GM18873 (cell line): ENCODE measurements around the gene YWHAQ.

Experiments used
- ATAC-seq: cut with Tn5 transposase; IDR thresholded peaks from one replicate; pipeline ENCODE4 v1.9.1; 2021; ENCODE audit warnings: mild to moderate bottlenecking, moderate library complexity, moderate number of reproducible peaks; ENCODE audit not compliant: unreplicated experiment, low FRiP score

YWHAQ gene

GRCh38 chr2:9656270-9656766 lies 25.5 kb upstream of the YWHAQ start:
- ATAC-seq = peak; percentile 86

- ATAC-seq = peak; percentile 36
These were observed 24.9 kb upstream of the YWHAQ start for GRCh38 chr2:9655441-9656269.

GRCh38 chr2:9654452-9655100 lies 23.8 kb upstream of the YWHAQ start:
- no peak for ATAC-seq

- no peak for ATAC-seq
These were observed 22.9 kb upstream of the YWHAQ start for GRCh38 chr2:9653485-9654271.

GRCh38 chr2:9652898-9653479 lies 22.2 kb upstream of the YWHAQ start:
- ATAC-seq = no peak

GRCh38 chr2:9652267-9652666 lies 21.5 kb upstream of the YWHAQ start:
- no peak for ATAC-seq

- no peak for ATAC-seq
These were observed 19.5 kb upstream of the YWHAQ start for GRCh38 chr2:9650119-9650821.

- no peak for ATAC-seq
These were observed 18.5 kb upstream of the YWHAQ start for GRCh38 chr2:9649261-9649660.

GRCh38 chr2:9648821-9649220 lies 18.0 kb upstream of the YWHAQ start:
- ATAC-seq = no peak

GRCh38 chr2:9647884-9648283 lies 17.1 kb upstream of the YWHAQ start:
- ATAC-seq = no peak

GRCh38 chr2:9646196-9647030 lies 15.6 kb upstream of the YWHAQ start:
- no peak for ATAC-seq

GRCh38 chr2:9644603-9645002 lies 13.8 kb upstream of the YWHAQ start:
- no peak for ATAC-seq

GRCh38 chr2:9644021-9644420 lies 13.2 kb upstream of the YWHAQ start:
- ATAC-seq = no peak

GRCh38 chr2:9641641-9642040 lies 10.8 kb upstream of the YWHAQ start:
- no peak for ATAC-seq

- no peak for ATAC-seq
These were observed 9.8 kb upstream of the YWHAQ start for GRCh38 chr2:9640403-9641104.

- no peak for ATAC-seq
These were observed 9.0 kb upstream of the YWHAQ start for GRCh38 chr2:9639740-9640343.

- ATAC-seq = no peak
These were observed 8.3 kb upstream of the YWHAQ start for GRCh38 chr2:9639000-9639602.

- ATAC-seq = no peak
These were observed 7.7 kb upstream of the YWHAQ start for GRCh38 chr2:9638532-9638931.
